Stimulated activated effector memory CD8-positive, alpha-beta T cell treated with anti-CD3 and anti-CD28 coated beads, Interleukin-12 subunit alpha, Interleukin-12 subunit beta, amount 100 ng/mL, for 72 hours (primary cell): ENCODE data around the gene ADGRA3.

Experiments used
- ATAC-seq: fragments of 150-1000 bp; cut with Tn5 transposase; 2 replicates; pipeline ENCODE4 v1.10.0; 2021
- DNase-seq, 2 donors: peaks; one replicate each; pipeline ENCODE4 v3.0.0; 2021 to 2022; ENCODE audit warnings: low spot score in 2 of 2
- H3K27ac Mint-ChIP-seq: one replicate; pipeline ENCODE4 v1.8.0; 2022; ENCODE audit warnings: mild to moderate bottlenecking, mixed read lengths
- H3K36me3 Mint-ChIP-seq: one replicate; pipeline ENCODE4 v1.8.0; 2022; ENCODE audit warnings: mild to moderate bottlenecking, mixed read lengths
- H3K4me1 Mint-ChIP-seq: one replicate; pipeline ENCODE4 v1.8.0; 2022; ENCODE audit warnings: mixed read lengths
- H3K4me3 Mint-ChIP-seq: one replicate; pipeline ENCODE4 v1.8.0; 2022; ENCODE audit warnings: mild to moderate bottlenecking, mixed read lengths
- H3K9me3 Mint-ChIP-seq: one replicate; pipeline ENCODE4 v1.8.0; 2022; ENCODE audit warnings: mixed read lengths

ADGRA3 gene

GRCh38 chr4:22339491-22339890 lies 176.4 kb downstream of the ADGRA3 start:
- Mint-ChIP-seq H3K9me3 (peaks cover 22% of the 10 kb centered on the region), H3K4me3 (no peak overlapping the region)

GRCh38 chr4:22338796-22339195 lies 177.1 kb downstream of the ADGRA3 start:
- no peak overlapping the region for H3K27ac Mint-ChIP-seq
- H3K4me3 Mint-ChIP-seq = no peak overlapping the region
- H3K9me3 Mint-ChIP-seq = peaks cover 22% of the 10 kb centered on the region
- H3K4me1 Mint-ChIP-seq = no peaks in the 10 kb centered on the region
- no peak for ATAC-seq
- no peaks in the 10 kb centered on the region for H3K36me3 Mint-ChIP-seq
- DNase-seq = no peak

More at GRCh38 chr4:22339491-22339890, 176.4 kb downstream of the ADGRA3 start:
- no peaks in the 10 kb centered on the region for H3K4me1 Mint-ChIP-seq
- no peak overlapping the region for H3K27ac Mint-ChIP-seq
- no peaks in the 10 kb centered on the region for H3K36me3 Mint-ChIP-seq
- ATAC-seq (no peak), DNase-seq (no peak)
